Stimulated activated CD8-positive, alpha-beta memory T cell treated with anti-CD3 and anti-CD28 coated beads, Interleukin-2, amount 100 ng/mL, for 1 hour (primary cell): ENCODE measurements around the gene PARD3.

Experiments
- DNase-seq, 2 donors: peaks; one replicate each; pipeline ENCODE4 v3.0.0-alpha.2; 2020; ENCODE audit warnings: low read depth in 2 of 2

Gene PARD3

DNA sequence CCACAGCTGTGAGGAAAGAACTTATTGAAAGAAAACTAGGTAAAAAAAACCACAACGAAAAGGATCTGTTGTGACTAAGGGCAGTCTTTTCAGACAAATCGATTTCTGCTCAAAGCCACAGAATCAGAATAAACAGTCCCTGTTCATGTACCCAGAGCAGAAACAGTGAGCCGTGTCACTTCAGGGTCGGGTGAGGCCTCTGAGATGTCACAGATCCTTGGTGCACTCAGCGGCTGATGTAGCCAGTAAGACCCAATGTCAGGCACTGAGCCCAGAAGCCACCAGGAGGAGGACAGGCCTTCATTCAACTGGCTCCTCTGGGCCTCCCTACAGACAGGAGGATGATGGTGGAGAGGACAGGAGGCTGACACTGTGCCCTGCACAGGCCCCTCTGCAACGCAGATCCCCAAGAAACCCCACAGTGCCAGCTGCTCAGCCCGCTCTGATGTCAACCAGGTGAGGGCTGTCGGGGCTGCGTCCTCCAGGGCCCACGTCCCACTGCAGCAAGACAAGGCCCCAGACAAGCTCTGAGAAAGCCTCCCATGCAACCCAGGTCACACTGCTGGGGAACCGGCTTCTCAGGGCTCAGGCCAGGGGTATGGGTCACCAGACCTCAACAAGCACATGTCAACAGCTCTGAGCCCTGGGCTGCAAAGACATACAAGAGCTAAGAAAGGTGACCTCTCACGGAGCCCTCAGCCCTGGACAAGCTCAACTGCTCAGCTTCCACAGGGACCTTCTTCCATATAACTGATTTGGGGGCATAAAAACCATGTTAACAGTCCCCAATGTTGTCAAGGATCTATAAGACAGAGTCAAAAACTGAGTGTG, 190.6 kb downstream of the PARD3 start:
- DNase-seq = no peak

DNA sequence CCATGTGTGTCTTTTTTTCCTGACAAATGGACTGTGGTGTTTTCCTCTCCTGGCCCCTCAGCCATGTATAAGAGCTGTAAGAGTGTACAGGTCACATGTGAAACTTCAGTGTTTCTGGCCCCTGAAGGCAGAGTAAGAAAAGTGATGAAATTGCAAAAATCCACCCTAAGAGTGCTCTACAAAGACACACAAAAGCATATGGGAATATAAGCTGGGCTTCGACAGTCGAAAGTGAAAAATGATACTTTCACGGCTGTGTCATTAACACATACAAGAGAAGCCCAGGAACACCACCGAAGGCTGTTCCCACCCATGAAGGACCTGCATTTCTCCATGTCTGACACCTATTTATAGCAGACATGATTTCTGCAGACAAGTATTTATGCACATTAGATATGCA, 192.2 kb downstream of the PARD3 start:
- no peak for DNase-seq

DNA sequence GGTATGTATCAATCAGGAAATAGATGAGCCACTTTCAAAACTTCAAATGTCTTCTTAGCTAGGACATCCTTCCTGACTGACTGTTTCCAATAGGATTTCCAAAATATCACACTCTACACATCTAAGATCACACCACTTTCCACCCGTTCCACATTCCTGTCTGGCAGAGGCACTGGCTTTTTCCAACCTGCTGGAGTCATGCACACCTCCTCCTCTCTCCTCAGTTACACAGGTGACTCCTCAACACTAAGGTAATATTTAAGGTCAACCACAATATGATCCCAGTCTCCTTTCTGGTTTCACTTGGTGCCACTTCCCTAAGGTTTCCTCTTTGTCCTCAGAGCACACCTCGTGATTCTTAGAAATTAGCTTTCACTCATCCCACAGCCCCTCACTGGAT, 196.5 kb downstream of the PARD3 start:
- DNase-seq = no peak

DNA sequence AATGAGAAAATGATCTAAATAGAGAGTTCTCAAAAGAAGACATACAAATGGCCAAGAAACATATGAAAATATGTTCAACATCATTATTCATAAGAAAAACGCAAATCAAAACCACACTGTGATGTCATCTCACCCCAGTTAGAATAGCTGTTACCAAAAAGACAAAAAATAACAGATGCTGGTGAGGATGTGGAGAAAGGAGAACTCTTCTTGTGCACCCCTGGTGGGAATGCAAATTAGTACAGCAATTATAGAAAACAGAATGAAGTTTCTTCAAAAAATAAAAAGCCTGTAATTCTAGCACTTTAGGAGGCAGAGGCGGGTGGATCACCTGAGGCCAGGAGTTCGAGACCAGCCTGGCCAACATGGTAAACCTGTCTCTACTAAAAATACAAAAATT, 199.3 kb downstream of the PARD3 start:
- DNase-seq = no peak

DNA sequence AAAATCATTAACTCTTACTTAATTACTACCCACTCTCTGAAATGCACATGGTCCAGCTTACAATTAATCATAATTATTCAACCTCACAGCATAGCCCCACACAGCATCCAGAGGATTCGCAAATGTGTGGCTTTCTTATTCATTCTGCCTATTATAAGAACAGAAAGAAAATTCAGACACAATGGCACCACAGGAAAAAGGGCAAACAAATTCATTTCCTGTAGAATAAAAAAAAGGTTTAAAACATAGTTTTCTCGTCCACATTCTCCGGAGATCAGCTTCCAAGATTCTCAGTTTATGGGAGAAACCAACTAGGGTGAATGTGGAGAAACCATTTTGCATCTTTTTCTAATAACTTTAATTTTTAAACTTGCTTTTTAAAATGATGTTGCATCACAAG, 201.6 kb downstream of the PARD3 start:
- no peak for DNase-seq

DNA sequence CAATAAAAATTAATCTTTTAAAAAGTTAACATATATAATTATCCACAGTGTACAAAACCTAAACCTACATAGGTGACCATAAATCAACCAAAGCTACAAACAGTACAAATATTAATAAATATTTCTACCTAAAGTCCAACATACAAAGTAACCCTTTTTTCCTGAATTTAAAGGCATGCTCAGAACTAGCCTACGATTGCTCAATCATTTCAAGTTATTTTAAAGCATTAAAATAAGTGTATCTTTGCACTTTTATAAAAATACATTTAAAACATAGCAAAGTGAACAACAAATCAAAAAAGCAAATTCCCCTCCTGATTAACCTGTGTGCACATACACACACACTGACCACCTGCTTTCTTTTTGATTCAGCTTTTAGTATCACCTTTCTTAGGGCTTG, 202.2 kb downstream of the PARD3 start:
- DNase-seq = no peak

DNA sequence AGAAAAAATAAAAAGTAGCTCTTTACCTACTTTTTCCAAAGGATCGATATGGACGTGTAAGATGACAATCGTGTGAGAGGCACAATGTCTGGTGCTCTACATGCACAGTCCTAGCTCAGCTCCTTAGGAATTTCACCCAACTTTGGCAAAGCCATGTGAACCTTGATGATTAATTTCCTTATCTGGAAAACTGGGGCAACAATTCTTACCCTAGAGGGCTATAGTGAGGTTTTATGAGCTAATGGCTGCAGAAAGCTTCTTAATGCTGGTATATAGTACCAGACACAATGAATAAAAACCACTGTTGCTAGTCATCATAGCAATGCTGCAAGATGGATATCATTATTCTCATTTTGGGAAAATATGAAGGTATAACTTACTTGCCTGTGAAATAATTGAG, 202.7 kb downstream of the PARD3 start:
- no peak for DNase-seq

DNA sequence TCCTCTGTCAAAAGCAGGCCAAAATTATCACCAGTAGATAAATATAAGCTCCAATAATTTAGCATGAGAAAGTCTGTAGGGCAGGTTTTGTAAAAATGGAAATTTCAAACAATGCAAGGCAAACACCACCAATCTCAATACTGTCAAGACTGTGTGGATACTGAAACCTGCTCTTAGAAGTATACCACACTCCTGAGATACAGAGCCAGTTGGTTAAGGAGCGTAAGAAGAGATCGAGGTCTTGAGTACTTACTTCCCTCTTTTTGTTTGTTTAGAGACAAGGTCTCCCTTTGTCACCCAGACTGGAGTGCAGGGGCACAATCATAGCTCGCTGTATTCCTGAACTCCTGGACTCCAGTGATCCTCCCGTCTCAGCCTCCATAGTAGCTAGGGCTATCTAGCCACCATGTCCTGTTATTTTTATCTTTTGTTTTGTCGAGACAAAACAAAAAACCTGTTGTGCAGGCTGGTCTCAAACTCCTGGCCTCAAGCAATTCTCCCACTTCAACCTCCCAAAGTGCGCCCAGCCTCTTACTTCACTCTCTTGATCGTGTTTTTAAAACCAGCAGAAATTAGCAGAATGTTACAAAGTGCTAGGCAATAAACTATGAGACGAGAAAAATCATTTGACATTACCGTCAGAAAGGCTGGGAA, 205.7 kb downstream of the PARD3 start:
- no peak for DNase-seq

DNA sequence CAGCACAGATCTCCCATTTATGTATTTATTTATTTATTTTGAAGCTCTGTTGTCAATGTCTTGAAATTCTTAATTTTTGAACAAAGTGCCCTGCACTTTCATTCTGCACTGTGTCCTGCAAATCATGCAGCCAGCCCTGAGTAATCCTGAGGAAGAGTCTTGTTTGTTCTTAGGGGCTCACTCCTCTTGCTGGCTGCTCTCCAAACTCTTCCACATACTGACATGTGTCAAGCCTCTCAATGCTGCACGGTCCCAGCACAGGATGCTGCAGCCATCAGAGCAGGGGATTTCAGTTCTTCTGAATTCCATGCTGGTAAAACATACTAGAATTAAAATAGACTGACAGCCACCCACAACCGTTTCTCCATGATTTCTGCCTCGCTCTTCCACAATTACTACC, 207.2 kb downstream of the PARD3 start:
- no peak for DNase-seq

DNA sequence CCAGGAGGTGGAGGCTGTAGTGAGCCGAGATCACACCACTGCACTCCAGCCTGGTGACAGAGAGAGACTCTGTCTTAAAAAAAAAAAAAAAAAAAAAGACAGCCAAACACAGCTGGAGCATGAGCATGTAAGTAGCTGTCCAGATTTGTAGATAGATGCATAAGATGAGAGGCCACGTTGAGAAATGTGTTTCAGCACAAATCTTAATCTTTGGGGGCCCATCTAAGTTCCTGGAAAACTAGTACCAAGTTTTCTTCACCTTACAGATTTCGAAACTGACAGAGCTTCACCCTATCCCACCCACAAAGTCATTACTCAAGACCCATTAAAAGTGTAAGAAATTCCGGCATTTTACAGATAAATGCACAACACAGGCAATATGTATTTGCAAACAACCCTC, 208.2 kb downstream of the PARD3 start:
- DNase-seq = no peak

DNA sequence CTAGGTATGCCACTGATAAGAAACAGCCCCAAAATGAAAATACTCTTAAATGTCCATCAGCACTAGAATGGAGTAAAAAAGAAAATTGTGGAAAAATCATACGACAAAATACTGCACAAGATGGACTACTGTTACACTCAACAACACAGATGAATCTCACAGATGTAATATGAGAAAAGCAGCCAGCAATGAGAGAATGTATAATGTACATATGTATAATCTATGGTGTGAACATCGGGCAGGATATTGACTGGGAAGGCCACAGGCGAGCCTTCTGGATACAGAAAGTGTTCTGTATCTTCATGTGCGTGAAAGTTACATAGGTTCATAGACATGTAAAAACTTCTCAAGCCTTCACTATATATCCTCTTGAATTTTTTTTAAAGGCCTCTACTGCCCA, 212.6 kb downstream of the PARD3 start:
- DNase-seq = no peak

DNA sequence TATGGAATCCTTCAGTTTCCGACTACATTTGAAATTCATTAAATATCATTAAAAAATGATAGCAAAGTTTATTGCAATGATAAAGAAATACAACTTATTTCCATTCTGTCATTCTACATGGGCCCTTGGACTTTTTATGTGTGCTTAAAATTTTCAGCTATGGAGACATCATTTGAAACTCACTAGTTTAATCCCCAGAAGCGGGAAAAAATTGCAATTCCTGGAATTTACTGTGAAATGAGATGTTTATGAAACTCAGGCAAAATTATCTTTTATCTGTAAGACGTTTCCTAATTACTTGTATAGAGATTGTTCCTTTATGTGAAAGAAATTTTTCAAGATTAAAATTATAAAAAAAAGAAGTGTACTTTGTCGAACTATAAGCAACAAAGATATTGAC, 213.4 kb downstream of the PARD3 start:
- no peak for DNase-seq

DNA sequence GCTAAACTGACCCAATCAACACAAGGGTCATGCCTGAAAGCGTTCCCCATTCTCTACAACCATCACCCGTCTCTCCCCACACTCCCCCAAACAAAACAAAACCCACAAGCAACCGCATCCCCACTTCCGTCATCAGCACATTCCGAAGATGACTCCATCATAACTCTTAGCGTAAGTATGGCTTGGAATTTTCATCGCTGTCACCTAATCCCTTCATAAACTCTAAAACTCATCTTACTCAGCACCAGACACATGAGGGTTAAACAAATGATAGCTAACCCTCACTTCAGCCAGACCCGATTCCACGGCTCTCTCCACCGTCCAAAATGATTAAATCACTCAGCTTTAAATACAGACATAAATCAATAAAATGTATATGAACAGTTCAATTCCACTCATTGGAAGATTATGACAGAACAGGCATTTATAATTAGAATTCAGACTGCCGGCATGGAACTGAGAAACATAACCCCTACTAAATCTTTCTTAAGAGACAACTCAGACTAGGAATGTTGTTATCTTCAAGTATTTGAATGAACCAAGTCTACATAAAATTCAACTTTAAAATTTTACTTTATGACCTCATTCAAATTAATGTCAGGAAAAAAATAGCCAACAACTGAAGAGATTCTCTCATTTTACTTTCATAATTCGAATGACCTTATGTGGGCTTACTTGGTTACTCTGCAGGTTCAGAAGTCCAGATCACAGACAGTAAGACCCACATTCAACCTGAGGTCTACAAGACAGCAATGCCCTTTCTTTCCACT, 215.9 kb downstream of the PARD3 start:
- DNase-seq = no peak

DNA sequence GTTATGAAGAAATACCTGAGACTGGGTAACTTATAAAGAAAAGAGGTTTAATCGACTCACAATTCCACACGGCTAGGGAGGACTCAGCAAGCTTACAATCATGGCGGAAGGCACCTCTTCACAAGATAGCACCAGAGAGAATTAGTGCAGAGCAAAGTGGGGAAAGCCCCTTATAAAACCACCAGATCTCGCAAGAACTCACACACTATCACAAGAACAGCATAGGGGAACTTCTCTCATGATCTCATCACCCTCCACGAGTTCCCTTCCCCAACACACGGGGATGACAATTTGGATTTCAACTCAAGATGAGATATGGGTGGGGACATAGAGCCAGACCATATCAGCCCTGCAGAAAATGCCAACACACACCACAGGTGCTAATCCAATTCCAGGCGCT, 218.7 kb downstream of the PARD3 start:
- DNase-seq = no peak

DNA sequence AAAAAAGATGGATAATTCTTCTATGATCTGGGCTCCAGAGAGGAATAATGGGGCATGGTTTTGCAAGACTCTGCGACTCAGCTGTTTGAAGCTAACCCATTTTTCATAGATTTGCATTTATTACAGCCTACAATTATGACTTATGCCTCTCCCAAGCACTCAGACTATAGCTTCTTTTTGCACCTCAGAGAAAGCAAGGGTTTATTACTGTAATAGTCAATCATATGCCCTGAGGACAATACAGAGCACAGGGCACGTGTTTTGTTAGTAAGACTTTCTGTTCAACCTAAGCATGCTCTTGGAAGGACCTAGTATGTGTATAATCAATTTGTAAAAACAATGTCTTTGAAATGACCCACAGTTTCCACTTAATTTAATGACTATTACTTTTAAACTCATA, 221.2 kb downstream of the PARD3 start:
- DNase-seq = no peak

DNA sequence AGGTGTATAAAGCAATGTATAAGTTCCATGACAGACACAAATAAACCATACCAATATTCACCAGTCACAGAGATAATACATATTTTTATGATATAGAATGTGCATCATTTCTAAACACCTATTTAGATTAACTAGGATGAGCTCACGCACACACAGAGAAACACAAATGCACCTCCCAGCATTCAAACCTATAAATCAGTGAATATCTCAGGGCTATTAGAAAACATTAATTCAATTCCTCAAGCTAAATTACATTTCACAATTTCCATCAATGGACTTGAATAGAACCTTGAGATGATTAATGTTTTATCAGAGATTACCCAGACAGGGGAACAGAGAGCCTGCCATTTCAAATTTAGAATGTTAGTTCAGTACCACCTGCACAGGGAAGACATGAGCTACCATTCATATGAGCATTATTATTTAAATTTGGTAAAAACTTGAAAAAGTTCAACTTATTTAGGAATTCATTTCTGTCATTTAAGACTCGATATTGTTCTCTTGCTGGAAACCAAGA, 221.7 kb downstream of the PARD3 start:
- DNase-seq = no peak

DNA sequence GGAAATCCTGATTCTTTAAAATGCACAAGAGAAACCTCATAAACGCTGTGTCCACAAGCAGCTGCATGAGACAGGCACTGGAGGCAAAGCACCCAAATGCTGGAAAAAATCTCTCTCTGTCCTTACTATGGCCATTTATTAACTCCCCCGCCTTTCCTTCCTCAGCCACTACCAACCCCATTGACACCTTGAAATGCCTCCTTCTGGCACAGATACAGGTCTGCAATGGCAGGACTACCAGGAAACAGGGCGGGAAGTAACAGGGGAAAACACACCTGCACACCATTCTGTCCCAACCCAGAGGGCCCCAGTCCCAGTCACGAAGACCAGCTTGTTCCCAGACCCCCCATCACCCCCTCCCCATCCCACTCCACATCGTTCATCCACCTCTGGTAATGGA, 224.3 kb downstream of the PARD3 start:
- DNase-seq = no peak

DNA sequence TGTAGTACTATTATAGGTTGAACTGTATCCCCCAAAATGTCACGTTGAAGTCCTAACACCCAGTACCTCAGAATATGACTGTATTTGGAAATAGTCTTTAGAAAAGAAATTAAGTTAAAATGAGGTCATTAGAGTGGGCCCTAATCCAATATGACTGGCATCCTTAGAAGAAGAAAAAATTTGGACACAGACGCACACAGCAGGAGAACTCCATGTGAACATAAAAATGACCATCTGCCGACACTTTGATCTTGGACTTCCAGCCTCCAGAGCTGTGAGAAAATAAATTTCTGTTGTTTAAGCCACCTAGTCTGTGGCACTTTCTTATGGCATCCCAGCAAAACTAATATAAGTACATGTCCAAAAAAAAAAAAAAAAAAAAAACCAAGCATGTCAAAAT, 225.8 kb downstream of the PARD3 start:
- DNase-seq = no peak

DNA sequence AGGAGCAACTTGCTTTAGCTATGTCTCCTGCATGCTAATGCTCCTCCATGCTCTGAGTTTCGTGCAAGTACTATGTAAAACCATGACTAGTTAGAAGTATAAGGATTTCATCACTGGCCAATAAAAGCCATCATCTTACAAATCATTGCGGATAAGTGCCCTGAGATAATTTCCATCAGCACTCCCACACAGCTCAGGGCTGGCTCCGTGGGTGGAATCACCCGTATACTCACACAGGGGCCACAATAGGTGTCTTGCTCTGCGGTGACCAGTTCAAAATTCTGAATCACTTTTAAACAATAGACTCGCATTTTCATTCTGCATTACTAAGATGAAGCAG, 227.4 kb downstream of the PARD3 start:
- DNase-seq = no peak

DNA sequence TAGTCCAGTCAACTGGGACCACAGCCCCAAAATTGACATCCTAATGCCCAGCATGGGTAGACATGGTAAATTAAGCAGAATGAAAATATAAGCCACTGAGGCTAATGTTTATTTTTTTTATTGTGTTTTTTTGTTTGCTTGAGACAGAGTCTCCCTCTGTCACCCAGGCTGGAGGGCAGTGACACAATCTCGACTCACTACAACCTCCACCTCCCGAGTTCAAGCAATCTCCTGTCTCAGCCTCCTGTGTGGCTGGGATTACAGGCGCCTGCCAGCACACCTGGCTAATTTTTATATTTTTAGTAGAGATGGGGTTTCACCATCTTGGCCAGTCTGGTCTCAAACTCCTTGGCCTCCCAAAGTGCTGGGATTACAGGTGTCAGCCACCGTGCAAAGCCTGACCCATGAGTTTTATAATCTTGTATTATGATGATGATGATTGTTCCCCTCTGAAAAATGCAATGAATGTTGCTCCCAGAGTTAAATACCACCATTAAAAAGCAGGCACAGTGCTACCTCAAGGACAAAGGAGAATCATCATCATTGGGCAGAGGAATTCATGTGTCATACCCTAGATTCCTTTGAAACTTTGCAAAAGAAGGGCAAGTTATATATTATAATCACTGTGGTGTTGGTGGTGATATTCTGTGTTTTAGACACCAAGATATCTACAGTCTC, 228.0 kb downstream of the PARD3 start:
- DNase-seq = no peak

DNA sequence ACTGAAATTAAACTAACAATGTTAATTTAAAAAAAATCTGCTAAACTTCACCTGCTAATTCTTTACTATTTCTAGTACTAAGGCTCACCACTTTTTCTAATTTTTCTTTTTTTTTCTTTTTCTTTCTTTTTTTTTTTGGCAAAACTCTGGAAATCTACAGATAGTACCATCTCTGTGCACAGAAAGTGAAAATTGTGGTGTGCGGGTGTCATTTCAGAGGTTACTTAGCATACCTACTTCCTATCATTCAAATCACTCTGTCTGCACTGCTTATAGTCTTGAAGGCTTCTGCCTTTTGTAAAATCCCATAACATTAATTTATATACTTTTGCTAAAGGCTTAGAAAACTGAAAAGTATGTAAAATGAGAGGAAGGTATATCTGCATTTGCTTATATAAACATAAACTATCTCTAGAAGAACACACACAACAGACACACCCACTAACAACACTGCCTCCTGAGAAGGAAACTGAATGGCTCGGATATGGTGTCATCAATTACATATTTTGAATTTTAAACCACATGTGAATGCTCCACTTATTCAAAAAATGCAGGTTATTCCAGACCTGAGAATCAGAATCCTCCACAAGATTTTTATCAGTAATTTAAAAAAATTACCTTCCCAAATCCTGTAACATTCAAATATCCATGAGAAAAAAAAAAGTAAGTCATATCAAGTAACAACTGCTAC, 229.5 kb downstream of the PARD3 start:
- DNase-seq = no peak

DNA sequence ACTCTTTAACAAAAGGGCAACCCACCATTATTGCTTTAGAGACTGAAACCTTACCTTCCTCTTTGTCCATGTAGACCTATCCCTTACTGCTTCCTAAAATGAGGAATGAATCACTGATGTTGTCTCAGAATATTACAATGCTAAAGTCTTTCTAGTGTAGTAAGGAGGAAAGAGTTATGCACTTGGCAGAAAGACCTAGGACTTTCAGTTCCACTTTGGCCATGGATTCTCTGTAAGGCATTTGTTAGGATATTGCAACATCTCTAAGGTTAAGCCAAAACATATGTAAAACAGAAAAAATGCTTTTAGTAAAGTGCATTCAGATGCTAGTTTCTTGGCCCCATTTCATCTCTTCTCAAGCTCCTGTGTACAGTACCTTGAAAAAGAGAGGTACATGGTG, 230.9 kb downstream of the PARD3 start:
- DNase-seq = no peak
